Urothelium cell line (cell line): Measurements from ENCODE around the gene CCNL1.

Source experiments
- DNase-seq: peaks from one replicate; pipeline ENCODE4 v3.0.0; 2011; ENCODE audit warnings: low spot score, mixed read lengths
- FAIRE-seq: peaks from 2 replicates; lab custom pipeline; 2011; peaks lifted over from hg19 to GRCh38; lab: Jason Lieb, UNC

The CCNL1 gene

DNA sequence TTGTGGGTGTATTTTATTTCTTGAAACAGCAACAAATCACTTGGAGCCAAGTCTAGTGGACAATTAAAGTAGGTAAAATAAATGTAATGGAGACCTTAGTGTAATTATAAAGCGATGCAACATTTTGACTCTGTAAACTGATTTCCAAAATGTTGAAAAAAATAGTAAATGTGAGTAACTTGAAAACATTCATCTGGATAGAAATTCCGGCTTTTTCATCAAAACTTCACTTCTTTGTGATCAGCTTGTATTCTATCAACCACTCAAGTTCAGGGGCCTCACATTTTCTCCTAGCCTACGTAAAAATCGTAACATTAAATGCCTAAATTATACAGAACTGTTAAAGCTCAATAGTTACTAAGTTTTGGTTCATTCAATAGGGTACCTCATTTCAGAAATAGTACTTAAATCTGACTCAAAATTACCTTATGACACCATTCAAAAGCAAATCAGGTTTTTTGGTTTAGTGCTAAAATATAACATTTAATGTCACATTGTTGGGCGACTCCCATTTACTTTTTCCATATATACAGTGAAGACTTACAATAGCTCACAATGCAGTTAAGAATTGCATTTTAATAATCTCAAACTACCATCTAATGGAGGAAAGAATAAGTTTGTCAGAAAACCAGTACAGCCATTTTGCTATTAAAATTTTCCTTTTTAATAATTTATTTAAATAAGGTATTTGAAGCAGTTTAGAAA lies 12.7 kb downstream of the CCNL1 start:
- DNase-seq: no peak
- no peak for FAIRE-seq

DNA sequence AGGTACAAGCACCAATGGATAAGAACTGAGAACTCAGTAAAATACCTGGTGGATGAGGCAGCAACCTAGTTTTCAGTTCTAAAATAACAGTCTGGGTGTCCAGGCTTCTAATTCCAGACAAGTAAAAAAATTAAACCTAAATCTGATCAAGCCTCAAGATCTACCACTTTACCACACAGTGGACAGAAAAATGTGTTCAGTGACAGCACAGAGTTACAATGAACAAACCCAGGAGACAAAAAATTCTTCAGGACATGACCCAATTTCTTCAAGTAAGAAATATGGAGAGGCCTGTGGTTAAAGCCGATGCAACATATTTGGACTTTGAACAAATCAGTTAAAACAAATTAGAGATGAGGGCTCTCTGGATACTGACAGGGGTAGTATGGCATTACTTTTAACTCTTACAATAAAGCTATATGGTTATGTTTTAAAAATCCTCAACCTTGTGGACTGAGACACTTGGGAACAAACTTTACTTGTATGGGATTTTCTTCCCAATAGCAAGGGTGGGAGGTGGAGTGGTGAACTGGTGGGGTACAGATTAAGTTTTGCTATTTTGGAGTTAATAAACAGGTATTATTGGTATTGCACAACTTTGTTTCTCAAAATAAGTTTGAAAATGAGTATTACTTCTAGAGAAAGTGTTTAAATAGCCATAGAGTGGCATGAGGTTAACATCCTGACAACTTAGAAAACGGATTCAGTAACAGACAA lies 14.2 kb downstream of the CCNL1 start:
- DNase-seq (no peak), FAIRE-seq (no peak)

DNA sequence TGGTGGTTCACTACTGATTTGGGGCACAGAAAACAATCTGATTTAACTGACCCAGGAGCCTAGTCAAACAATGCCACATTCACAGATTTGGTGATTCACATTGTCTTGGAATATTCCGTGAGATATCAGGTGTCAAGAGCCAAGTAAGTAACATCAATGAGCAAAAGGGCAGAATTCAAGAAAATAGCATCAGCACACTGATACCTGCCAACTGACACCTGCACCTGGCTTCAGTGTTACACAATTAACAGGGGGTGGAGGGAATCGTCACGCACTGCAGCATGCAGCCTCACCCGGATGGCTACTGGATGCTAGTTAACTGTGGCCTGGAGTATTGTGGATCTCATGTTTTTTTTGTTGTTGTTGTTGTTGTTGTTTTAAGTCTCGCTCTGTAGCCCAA lies 17.6 kb downstream of the CCNL1 start:
- no peak for FAIRE-seq
- DNase-seq: no peak

DNA sequence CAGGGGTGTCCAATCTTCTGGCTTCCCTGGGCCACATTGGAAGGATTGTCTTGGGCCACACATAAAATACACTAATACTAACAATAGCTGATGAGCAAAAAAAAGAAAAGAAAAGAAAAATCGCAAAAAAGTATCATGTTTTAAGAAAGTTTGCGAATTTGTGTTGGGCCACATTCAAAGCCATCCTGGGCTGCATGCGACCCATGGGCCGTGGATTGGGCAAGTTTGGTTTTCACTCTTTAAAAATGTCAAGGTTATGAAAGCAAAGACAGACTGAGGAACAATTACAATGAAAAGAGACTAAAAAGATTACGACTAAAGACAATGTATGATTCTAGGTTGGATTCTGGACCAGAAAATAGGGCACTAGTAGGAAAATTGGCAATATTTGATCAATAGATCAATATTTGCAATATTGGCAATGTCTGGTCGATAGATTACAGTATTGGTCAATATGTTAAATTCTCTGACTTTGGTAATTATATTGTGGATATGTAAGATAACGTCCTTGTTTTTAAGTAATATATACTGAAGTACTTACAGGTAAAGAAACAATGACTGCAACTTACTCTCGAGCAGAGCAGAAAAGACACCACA lies 19.9 kb downstream of the CCNL1 start:
- no peak for FAIRE-seq
- DNase-seq: no peak

DNA sequence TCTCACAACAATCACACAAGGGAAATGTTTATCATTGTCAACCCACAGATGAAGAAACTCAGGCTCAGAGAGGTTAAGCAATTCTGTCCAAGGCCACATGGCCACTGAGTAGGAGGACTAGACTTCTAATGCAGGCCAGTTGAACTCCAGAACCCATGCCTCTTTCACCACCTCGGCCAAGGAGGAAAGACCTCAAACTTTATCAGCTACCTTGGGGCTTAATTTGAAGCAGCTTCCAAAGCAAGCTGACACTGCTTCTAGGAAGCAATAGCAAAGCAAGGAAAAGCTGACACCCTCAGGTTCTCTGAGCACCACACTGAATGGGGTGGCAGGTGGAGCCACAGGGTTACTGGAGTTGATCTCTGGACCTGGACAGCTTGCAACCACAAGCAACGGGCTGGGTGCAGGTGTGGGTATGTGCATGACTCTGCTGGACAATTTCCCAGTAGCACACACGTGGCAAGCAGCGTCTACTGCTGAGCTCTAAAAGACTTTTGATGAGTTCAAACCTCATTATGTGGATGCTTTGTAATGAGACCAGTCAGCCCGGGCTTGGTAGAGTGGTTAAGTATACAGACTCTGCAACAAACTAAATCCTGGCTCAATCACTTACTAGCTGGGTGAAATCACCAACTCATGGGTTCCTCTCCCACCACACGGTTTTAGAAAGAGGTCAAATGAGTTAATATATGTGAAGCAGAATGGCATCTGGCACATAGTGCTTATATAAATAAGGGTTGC lies 23.1 kb downstream of the CCNL1 start:
- no peak for FAIRE-seq

DNA sequence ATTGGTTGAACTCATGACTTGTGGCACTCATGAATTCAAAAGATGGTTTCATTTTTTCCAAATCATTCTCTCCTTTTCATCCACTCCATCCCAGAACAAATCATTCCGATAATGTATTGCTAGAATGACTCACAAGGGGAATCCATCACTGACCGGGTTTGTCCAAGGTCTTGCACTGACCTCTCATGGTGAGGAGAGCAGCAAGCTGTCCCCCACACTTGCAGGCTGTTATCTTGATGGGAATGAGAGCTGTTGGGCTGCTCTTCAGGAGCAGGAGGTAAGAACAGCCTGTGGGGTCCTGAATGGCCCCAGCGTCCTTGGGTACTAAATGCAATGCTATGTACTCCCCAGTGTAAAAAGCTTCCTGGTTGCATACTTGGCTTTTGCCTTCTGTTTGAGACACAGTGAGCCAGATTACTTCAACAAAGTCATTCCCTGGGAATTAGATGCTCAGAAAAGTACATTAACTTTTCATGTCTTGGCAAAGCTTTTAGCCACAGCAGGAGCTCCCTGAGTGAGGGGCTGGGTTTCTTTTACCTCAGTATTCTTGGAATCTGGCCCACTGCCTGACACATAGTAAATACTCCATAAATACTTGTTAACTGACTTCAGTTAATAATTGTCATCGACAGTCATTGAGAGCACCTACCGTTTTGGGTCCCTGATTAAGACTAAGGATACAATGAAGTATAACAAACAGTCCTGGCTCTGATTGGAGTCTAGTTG lies 24.1 kb downstream of the CCNL1 start:
- DNase-seq: no peak
- no peak for FAIRE-seq

More for the DNA sequence above, 23.1 kb downstream of the CCNL1 start:
- no peak for DNase-seq

DNA sequence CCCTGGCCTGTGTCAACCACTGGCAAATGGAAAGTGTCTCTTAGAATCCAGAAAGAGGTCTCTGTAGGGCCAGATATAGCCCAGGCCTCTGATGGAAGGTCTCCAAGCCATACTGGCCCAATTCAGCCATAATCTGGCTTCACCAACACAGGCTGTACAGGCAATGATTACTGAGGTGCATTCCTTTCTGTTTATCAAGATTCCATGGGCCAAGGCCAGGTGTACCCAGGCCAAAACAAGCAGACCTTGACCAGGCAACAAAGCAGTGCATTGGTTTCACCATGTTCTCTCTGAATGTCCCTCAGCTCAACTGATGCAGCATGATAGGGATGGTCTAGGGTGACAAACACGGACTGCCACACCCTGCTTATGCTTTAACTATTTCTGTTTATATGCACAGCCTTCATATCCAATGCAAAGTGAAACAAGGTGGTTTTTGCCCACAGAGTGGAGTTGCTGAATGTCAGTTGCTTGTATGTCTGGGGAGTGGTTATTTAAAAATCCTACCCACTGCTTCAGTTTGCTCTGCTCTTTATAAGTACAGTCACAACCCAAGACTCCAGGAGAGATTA lies 25.2 kb downstream of the CCNL1 start:
- no peak for DNase-seq
- no peak for FAIRE-seq

DNA sequence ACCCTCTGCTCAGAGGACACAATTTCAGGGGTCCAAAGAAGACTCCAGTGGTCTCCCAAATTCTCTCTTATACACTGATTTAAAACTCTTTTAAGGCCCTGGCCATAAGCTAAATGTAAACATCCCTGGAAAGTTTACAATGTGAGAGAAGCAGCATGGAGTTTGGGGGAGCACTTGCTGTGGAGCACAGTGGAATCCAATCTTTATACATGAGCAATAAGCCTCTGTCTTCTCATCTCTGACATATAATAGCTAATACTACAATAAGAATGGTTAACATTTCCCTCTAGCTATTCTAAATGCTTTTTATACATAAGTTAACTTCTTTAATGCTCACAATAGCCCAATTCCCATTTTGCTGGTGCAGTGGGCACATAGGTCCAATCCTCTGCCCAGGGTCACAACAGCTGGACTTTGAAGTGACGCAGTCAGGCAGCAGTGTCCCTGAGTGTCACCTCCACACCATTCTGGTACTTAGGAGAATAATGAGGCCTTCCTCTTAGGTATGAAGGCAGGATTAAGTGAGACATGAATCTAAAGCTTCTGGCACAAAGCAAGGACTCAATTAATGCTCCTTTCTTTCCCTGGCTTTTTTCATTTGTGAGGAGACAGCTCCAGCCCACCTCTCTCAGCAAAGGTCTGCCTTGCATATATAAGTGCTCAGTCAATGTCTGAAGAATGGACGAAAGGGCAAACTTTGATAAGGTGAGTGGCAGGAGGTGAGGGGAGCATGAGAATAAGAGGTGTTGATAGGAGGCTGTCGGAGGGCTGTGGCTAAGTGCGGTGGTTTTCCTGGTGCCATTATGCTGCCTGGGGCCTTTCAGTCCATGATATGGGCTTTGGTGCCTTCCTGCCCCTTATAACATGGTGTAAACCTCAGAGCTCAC lies 26.3 kb downstream of the CCNL1 start:
- no peak for DNase-seq
- no peak for FAIRE-seq

DNA sequence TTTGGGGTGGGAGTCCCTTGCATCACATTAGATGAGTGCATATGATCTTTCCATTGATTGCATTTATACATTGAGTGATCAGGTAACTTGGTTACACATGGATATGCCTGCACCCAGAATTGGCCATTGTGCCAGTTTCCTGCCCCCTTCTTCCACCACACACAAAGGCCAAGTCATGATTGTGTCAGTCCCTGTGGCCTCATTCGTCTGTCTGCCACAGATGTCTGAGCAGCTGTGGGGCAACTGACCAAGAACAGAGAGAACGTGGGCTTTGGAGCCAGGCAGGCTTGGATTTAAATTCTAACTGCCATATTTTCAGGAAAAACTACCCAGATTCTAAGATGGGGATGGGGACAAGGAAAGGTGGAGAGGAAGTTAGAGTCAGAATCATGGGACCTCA lies 27.0 kb downstream of the CCNL1 start:
- DNase-seq (no peak), FAIRE-seq (no peak)

DNA sequence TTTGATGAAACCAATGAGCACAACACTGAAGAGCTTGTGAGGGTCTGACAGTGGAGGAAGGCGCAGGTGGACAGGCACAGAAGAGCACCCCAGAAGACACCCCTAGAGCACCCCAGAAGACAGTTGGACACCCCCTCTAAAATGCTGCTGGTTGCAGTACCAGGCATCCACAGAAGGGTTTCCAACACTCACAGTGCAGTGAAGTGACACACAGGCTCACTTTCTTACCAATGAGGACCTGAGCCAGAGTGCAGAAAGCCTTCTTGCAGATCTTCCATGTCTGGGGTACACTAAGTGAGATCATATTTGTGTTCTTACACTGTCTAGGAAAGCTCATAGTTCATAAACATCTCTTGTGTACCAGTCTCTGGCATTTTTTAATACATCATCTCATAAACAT lies 27.6 kb downstream of the CCNL1 start:
- no peak for FAIRE-seq
- no peak for DNase-seq

DNA sequence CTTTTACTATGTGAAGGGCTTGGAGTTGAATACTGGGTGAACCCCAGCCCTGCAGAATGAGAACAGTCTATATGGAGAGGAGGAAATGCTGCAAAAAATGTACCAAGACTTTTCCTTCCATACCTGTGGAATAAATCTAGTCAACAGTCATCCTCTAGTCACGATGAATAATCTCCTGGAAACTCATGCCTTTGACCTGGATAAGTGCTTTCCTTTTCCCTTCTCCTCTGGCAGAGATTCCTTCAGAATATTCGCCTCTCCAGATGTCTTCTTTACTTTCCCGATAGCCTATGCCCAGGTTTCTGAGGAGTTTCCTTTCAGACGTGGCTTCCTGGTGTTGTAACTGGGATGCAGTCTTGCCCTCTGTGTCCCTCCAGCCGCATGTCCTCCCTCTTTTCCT lies 28.1 kb downstream of the CCNL1 start:
- DNase-seq (no peak), FAIRE-seq (no peak)

DNA sequence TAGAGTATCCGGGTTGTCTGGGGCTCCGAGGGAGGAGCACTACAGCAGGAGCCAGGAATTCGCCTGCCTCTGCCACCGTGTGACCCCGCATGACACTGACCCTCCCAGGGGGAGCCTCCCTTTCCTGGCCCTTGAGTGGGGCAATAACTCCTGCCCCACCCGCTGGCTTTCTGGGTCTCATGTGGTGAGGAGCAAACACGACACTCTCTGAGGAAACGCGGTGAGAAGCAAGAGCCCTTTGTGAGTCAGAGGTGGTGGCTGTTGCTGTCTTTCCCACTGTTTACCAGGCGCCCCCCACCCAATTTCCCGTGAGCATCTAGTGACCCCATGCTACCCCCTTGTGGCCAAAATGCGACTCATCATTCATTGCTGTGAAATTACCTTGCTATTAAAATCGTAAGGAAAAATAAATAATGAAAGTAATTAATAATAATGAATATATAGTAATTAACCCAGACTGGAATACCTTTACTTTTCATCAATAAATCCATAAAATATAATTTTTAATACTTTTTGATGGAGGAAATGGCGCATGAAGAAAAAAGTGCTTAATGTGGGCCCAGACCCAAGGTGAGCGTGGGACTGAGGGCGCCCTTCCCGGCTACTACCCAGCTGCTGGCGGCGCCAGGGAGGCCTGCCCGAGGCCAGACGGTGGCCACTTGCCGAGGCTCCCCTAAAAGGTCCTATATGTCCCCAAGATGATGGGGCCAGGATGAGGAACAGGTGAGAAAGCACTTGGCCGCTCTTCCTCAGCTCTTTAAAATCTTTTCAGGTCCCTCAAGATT lies 29.3 kb downstream of the CCNL1 start:
- FAIRE-seq (no peak), DNase-seq (peak; percentile 52)

DNA sequence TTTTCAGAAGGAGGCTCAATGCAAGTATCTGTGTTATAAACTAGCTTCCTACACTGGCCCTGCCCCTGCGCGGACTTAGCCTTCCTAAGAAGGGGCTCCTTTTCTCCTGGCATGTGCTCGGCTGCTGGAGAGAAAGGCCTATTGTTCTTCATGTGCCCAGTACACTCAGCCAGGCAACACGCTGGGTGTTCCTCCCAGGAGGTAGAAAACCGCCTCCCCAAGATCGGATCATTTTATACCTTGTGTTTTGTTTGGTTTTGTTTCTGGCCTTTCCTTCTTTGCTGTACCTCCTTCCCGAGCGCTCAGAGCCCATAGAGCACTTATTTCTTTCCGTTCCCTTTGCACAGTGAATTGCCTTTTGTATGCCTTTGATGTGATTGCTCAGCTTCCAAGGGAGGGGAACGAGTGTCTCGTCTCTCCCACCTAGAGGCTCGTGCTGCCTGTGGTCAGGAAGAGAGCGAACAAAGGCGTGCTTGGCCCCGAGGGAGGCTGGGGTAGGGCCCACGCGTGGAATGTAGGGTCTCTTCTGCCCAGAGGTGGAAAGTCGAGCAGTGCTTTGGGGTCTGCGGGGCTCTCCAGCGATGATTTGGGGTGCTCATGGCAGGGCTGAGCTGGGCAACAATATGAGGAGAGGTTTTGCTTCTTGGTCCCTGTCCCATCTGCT lies 30.0 kb downstream of the CCNL1 start:
- FAIRE-seq: no peak
- peak; percentile 46 for DNase-seq

DNA sequence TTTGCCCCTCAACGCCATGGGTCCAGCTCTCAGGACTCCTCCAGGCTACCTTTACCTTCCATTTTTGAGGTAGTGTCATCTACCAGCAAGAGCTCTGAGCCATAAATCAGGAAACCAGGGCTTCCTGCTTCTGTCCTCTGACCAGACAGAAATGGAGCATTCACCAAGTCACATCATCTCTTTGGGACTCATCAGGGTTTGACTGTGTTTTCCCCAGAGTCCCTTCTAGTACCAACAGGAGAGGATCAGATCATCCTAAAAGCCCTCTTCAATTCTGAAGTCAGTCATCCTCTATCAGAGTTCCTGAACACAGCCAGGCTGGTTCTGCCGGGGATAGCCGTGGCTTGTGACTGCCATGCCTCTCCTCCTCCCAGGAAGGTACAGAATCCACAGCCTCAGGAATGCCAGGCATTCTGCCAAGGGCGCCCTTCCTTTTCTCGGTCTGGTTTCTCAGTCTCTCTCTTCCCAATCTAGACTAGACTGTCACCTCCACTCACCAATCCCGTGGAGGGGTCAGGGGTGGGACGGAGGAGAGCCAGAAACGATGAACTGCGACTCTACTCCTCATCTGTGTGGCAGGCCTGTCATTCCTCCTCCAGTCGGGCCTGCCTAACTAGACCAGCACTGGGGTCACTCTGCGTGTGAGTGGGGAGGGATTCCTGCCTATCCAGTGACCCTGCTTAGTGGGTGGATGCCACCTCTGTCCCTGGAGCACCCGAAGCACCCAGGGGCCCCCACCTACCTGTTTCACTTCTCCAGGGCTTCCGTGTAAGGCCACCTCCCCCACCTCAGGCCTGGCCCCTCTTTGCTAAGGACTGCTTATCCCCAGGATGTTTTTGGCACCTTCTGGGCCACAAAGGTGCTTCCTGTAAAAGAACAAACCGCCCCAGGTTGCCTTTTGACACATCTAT lies 30.9 kb downstream of the CCNL1 start:
- no peak for FAIRE-seq
- DNase-seq: peak; percentile 46

DNA sequence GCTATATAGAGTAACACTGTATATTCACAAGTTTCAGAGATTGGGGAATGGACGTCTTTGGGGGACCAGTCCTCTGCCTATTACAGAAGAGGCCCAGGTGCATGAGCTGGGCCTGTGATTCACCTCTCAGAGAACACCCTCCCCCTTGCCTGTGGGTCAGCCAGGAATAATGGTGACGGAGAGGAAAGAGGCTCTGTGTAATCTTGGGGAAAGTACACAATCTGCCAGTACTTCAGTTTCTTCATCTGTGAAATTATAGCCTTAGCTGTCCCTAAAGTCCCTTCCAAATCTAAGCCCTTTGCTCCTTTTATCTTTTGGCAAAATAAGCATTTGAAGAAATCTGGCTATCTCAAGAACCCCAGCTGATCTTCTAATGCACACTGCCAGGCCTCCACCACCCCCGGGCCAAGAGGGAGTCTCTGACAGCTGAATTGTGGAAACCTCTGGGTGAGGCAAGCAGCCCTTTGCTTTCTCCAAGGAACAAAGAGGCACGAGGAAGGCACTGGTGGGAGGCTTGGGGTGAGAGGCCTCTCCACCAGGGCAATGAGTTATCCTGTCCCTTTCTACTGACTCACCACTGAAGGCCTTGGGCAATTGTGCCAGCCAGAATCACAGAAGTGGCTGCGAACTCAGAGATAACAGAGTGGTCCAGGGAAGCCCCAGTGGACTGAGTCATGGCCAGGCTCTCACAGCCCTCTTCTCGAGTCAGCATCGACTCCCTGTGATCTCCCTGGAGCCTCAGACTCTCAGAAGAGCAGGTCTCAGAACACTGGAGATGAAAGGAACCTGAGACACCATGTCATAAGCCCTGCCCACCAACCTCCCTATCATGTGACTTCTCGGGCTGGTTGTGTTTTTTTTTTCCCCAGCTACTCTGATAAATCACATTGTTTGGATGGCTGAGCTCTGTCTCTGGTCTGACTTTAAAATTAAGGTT lies 31.8 kb downstream of the CCNL1 start:
- FAIRE-seq: no peak
- DNase-seq: peak; percentile 32

DNA sequence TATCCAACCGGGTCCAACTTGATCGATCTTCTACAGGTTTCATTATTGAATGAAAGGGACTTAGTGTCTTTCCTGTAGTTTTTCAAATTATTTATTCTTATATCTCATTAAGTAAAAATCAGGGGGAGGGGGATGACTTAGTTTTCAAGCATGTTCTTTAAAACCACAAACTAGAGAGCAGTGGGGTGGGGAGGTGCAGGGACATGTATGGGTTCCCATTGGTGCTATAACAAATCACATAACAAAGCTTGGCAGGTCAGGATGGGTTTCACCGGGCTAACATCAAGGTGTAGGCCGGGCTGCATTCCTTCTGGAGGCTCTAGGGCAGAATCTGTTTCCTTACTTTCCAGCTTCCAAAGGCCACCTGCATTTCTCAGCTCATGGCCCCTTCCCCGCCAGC lies 32.7 kb downstream of the CCNL1 start:
- no peak for FAIRE-seq
- no peak for DNase-seq
